ENCODE results near the gene FBXO15.

FBXO15 gene

GRCh38 chr18:74050807-74051206, 96.8 kb downstream of the FBXO15 start:
- no peak for DNase-seq

GRCh38 chr18:74040459-74041332, 106.9 kb downstream of the FBXO15 start:
- no peak for DNase-seq

GRCh38 chr18:74040008-74040407, 107.6 kb downstream of the FBXO15 start:
- DNase-seq = no peak

- no peak for DNase-seq
These were observed 118.5 kb downstream of the FBXO15 start for GRCh38 chr18:74029161-74029560.

All from midbrain (tissue), 1 donor.